HG03460 (cell line): ENCODE data around the gene EFHD2.
"Not testable (repeated sequence)": the region's sequence is repeated elsewhere in the genome, so short reads cannot be mapped to it uniquely, and the experiment has no call there.

Experiments used
- ATAC-seq: cut with Tn5 transposase; IDR thresholded peaks from one replicate; pipeline ENCODE4 v1.9.1; 2021; ENCODE audit not compliant: unreplicated experiment

EFHD2 gene, protein sequence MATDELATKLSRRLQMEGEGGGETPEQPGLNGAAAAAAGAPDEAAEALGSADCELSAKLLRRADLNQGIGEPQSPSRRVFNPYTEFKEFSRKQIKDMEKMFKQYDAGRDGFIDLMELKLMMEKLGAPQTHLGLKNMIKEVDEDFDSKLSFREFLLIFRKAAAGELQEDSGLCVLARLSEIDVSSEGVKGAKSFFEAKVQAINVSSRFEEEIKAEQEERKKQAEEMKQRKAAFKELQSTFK

DNA sequence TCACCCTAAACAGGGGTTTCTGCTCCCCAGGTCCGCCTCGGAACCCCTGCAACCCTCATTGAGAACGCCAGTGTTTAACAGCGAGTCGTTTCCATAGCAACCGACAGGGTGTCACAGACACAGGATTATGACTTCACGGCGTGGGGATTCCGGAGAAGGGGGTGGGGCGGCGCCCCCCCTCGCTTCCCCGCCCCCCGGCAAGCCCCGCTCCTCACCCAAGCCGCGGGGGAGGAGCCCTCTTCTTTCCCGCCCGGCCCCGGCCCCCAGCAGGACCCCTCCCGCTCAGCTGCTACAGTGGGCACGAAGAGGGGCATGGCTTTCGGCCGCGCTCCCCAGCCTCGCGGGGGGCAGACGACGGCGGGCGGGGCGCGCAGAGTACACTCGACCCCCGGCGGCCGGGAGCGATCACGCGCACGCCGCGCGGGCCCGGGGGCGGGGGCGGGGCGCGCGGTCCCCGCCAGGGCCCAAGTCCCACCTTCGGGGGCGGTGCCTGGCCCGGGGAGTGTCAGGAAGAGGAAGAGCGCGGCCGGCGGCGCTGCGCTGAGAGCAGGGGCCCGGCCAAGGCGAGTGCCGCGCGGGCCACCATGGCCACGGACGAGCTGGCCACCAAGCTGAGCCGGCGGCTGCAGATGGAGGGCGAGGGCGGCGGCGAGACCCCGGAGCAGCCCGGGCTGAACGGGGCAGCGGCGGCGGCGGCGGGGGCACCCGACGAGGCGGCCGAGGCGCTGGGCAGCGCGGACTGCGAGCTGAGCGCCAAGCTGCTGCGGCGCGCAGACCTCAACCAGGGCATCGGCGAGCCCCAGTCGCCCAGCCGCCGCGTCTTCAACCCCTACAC lies at the start of gene EFHD2:
EFHD2 (plus strand) TSS at position 501 of the 835 bp plus-strand sequence; CDS start at position 585, 84 bp downstream.
- peak; percentile 75 for ATAC-seq

DNA sequence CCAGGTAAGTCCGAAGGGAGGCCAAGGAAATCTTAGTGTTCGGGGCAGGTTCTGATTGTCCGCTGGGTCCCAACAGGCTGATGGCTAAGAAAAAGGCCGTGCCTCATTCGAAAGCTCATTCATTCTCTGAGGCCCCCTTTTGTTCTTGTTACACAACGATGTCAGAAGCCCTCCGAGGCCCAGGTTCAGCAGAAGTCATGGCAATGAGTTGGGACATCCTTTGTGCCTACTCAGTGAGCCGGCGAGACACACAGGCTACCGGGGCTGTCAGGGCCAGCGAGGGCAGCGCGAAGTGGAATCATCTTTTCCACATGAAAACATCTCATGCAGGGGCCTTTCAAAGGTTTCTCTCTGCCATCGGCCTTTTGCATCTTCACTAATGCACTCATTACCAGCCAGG lies 49.0 kb upstream of the EFHD2 start:
- no peak for ATAC-seq

DNA sequence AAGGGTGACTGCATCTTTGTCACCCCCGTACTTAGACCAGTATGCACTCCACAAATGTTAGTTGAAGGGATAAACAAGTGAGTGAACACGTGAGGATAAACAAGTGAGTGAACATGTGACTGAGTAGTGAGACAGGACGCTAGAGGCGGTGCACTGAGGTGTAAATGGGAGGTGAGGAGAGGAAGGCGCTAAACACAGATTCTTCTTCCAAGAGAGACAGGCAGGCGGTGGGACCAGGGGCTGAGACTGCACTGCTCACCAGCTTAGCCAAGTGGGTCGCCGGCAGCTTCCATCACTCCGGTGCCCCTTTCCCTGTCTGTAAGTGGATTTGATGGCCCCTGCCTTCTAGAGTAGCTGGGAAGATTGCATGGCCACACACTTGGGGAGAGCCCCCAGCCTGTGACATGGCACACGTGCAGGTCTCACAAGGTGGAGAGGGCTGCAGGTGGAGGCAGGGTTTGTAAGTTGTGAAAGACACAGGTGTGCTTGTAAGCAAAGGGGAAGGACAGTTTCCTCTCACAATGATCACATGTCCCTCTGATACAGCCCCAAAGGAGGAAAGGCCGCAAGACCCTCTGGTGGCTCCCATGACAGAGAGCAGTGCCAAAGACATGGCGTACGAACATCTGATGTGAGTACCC lies 47.5 kb upstream of the EFHD2 start:
- no peak for ATAC-seq

DNA sequence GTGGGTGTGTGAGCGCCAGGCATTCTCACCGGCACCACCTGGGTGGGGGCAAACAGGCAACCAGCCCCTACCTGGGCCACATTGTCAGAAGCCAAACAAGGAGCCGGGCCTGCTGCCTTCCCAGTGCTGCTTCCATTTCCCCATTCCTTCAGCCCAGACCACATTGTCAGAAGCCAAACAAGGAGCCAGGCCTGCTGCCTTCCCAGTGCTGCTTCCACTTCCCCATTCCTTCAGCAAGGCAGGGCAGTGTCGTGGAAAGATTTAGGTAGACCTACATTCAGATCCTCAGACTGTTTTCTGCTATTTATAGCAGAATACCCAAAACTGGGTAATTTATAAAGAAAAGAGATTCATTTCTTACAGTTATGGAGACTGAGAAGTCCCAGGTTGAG lies 47.0 kb upstream of the EFHD2 start:
- ATAC-seq: no peak

DNA sequence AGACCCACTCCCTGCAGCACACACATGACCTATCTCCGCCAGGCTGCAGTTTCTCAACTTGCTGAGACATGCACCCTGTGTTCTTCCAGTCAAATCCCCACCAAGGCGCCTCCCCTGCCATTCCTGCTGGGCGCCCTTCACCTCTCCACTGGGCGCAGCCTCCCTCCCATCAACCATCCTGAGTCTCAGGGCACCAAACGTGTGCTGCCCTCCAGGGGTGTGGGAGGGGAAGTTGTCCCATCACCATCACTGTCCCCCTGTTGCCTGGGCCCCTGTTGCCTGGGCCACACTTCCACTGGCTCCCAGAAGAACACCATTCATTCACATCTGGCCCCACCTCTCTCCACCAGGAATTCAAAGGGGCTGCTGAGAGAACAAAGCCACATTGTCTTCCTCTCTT lies 44.9 kb upstream of the EFHD2 start:
- no peak for ATAC-seq

DNA sequence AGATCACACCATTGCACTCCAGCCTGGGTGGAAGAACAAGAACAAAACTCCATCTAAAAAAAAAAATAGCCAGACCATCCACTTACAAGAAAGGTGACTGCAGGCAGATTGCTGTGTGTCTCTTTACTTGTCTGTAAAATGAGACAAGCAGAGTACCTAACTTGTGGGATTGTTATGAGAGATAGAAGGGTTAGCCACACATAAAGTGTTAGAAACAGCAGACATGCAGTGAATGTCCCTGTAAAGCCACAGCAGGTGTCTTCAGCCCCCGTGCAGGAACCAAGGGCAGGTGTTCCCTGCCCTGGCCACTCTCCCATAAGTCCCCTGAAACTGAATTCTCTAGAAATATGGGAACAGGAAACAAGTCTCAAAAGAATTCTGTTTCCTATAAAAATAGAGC lies 40.8 kb upstream of the EFHD2 start:
- ATAC-seq: no peak

DNA sequence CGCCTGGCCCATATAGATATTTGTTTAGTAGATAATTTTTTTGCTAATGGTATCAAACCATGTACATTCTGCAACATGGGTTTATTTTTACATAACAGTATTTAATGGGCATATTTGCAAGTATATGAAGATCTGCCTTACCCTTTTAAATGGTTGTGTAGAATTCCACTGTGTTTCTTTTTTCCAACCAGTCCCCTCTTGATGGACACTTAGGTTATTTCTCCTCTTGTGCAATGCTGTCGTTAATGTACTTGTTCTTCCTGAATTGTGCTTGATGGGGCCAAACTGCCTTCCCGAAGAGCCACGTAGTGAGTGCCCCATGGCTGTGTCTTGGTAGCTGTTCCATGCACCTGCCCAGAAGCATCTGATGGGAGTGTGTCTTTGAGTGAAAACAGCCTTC lies 39.4 kb upstream of the EFHD2 start:
- no peak for ATAC-seq

DNA sequence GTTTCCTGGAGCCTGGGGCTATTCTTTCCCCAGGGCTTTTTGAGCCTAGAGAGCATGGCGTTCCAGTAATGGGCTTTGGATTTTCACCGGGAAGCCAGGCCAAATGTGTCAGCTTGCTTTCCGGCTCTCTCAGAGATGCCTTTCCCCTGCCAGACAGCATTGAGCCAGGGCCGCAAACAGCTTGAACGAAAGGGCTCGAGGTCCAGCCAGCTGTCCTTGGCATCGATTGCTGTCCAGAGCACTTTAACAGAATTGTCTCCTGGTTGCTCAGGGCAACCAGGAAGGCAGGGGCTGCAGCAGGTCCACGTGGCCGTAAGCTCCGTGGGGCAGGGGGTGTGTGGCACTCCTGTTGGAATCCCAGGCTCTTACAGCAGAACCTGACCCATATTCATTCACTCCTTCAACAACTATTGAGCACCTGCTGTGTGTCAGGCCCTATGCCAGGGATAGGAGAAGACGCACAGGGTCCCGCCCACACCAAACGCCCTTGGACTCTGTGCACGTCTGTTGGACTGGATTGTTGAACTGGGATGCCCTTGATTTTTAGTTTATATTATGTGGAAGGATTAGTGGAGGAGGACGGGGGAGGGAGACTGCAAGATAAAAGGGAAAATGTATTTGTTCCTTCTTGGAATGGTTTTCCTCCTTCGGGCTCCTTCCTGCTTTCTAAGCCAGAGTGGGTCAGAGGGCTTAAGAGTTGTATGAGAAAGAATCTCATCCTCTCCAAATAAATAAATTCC lies 38.7 kb upstream of the EFHD2 start:
- no peak for ATAC-seq

DNA sequence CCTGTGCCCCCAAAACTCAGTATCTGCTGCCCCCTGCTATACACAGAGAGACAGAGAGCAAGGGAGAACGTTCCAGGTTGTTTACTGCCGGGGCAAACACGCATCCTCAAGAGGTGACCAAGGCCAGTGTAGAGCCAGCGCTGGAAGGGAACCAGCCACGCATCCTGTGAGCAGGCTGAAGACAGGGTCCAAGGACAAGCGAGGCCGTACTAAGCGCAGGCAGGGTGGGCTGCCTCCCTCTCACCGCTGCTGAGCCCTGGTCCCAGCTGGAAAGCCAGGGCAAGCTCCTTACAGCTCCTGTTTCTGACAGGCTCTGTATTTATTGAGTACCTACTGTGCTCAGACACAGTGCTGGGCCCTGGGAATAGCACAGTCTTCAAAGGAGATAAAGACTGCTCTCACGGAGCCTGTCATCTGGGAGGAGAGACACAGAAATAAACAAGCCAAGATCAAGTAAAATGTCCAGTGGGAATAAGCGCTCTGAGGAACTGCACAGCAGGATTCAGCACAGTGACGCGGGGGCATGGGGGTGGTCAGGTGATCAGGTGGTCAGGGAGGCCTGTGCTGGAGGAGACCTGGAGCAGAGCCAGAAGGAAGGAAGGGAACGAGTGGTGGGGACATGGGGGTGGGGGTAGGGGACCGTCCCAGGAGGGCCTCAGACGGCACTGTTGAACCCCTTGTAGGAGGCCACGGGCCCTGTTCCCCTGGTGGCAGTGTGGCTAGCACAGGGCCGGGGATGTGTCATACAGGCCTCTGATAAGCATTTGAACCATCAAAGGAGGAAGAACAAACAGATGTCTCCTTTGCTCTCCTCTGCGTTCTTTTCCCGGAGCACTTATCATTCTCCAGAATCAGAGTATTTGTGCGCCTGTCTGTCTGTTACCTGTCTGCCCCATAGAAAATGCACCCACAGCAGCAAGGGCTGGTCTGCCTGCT lies 37.8 kb upstream of the EFHD2 start:
- no peak for ATAC-seq

DNA sequence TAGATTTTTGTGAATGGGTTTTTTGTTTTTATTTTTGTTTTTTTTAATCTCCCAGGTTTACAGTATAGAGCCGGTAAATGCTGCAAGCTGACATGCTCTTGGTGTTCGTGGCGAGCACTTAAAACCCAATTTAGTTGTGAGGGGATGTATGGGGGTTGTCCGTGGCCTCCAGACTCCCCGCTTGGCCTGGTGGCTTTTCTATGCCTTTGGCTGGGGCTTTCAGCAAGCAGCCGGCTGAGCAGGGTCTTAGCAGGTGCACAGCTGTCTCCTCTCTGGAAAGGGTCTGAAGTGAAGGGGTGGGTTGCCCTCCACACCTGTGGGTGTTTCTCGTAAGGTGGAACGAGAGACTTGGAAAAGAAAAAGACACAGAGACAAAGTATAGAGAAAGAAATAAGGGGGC lies 31.0 kb upstream of the EFHD2 start:
- no peak for ATAC-seq

DNA sequence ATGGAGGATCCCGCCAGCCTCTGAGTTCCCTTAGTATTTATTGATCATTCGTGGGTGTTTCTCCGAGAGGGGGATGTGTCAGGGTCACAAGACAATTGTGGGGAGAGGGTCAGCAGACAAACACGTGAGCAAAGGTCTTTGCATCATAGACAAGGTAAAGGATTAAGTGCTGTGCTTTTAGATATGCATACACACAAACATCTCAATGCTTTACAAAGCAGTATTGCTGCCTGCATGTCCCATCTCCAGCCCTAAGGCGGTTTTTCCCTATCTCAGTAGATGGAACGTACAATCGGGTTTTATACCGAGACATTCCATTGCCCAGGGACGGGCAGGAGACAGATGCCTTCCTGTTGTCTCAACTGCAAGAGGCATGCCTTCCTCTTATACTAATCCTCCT lies 30.5 kb upstream of the EFHD2 start:
- not testable (repeated sequence) for ATAC-seq

DNA sequence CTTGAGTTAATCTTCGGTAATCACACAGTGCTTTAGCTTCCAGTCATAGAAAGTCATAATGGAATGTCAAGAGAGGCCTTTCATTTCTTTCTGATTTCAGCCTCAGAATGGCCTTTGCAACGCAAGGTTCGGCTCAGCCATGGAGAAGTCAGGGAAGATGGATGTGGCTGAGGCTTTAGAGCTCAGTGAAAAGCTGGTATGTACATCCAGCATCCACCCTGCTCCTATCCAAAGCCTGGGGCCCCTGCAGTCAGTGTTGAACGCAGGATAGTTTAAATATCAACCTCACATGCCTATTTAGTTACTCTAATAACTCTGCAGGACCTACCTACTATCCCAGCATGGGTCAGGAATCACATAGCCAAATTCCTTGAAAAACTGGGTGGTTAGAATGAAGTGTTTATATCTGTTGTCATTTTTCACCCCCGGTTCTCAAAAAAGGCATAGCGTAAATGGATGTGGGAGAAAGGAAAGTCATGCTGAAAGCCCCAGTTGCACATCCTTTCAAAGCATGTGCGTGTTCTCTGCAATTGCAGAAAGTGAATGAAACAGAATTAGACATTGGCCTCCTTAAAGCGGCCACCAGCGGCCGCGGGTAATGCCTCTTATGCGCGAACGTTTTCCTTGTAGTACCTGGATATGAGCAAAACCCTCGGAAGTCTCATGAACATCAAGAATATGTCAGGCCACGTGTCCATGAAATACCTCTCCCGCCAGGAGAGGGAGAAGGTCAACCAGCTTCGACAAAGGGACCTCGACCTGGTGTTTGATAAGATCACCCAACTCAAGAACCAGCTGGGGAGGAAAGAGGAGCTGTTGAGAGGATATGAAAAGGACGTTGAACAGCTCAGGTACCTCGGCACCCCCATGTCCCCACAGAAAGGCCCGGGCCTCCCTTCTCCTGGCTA lies 28.8 kb upstream of the EFHD2 start:
- no peak for ATAC-seq

DNA sequence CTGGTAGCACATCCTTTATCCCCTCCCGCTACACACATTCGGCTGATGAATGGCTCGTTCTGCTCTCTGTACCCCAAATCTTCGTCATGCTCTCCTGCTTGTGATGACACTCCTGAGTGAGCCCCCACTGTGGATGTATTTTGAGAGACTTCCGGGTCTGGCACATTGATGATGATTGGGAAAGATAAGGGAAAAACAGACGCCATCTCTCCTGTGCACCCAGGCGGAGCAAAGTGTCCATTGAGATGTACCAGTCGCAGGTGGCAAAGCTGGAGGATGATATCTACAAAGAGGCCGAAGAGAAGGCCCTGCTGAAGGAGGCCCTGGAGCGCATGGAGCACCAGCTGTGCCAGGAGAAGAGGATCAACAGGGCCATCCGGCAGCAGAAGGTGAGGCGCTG lies 27.9 kb upstream of the EFHD2 start:
- no peak for ATAC-seq

DNA sequence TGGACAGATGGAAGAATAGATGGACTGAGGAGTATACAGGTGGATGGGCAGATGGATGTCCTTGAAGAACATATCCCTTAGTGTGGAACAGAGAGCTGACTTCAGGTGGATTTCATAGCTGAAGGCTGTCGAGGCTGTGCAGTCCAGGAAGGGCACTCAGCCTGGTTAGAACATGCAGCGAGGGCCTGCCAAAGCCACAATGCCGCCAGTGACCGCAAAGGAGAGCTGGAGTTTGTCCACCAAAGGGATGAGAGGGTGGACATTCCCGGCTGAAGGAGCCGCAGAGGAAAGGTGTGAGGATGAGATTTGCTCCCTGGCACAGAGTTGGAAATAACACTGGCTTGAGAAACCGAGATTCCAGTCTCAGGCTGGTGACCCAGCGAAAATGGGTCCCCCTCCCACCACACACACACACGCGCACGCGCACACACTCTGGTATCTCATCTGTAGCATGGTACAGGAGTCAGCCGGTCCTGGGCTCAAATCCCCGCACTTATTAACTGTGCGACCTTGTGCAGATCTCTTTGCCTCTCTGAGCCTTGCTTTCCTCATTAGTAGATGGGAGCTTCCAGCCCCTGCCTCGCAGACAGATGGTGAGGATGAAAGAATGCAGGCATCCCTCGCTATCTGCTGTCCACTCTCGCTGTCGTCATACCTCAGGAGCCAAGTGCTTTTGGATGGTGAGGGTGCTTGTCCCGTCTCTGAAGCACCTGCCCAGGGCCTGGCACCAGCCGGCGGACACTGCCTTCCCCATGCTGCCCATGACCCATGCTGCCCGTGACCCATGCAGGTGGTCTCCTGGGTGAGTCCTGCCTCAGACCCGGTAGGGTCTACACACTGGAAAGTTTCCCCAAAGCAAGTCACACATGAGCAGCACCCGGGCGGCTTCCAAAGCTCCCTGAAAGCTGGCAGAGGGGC lies 26.8 kb upstream of the EFHD2 start:
- no peak for ATAC-seq

DNA sequence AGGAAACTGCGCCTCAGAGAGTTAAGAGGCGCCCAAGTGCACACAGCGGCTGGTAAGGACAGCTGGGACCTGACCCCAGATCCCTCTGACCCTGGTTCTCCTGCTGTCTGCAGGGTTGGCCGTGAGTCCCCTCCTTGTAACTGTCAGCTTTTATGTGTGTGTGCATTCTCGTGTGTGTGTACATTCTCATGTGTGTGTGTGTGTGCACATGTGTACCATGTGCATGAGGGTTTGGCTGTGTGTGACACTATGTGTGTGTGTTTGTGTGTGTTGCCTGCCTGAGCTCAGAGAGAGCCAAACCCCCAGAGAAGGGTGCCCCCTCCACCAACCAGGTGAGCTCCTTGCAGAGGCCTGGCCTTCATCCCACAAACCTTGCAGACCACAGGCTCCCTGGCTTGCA lies 25.9 kb upstream of the EFHD2 start:
- ATAC-seq: no peak

DNA sequence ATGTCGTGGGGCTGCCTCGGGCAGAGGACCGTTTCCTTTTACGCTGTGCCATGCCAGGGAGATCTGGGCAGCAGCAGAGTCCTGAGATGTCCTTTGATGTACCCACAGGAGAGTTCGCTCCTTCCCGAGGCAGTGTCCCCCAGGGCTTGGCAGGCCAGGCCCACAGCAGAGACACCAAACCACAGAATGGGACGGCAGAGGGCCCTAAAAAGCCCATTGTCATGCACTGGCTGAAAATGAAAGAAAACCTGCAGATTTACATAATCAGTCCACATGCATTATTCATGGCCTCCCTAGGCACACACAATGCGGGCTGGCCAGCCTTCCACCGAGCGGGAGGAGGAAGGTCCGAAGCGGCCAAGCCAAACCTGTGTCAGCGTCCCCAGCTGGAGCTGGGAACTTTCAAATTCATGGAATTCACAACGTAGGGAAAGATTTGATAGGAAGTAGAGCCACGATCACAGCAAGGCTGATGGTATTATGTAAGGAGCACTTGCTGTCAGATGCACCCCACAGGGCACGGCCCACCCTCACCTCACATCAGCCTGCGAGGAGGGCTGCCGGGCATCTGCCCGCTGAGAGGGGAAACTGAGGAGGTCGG lies 25.3 kb upstream of the EFHD2 start:
- no peak for ATAC-seq

DNA sequence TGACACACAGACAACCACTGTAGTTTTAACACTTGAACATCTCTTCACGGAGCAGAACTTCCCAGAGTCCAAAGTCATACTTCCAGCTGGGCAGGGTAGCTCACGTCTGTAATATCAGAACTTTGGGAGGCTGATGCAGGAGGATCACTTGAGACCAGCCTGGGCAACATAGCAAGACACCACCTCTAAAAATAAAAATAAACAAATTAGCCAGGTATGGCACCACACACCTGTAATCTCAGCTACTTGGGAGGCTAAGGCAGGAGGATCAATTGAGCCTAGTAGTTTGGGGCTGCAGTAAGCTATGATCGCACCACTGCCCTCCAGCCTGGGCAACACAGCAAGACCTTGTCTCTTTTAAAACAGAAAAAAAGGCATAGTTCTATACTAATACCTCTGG lies 24.3 kb upstream of the EFHD2 start:
- no peak for ATAC-seq
